ENCODE data around the gene PRDM16. TPM values are rescaled to one million over a fixed set of nuclear protein-coding genes. Genes with fewer than 3 reads are reported as not detected.
"Not testable (repeated sequence)": the region's sequence is repeated elsewhere in the genome, so short reads cannot be mapped to it uniquely, and the experiment has no call there.

The PRDM16 gene
- total RNA-seq, 2 experiments from 2014 or later = 0.05 to 0.20 TPM

- CTCF ChIA-PET = no interaction called here
- Mint-ChIP-seq H3K27me3 (ENCODE audit: low read depth) (no peaks in the 10 kb centered on the region), H3K36me3 (ENCODE audit: low read depth) (no peaks in the 10 kb centered on the region), H3K27ac (no peak overlapping the region), H3K4me3 (no peak overlapping the region), H3K9me3 (no peaks in the 10 kb centered on the region), H3K4me1 (ENCODE audit: low read depth) (no peaks in the 10 kb centered on the region)
- intact Hi-C loops (cut with micrococcal nuclease) = no loop called here
- DNase-seq = no peak
These were observed 166.5 kb downstream of the PRDM16 start for GRCh38 chr1:3235496-3235895.

GRCh38 chr1:3236361-3236760 is 167.4 kb downstream of the PRDM16 start:
- CTCF ChIA-PET = no interaction called here
- Mint-ChIP-seq H3K4me3 (no peak overlapping the region), H3K27ac (no peak overlapping the region), H3K9me3 (no peaks in the 10 kb centered on the region), H3K27me3 (ENCODE audit: low read depth) (no peaks in the 10 kb centered on the region), H3K36me3 (ENCODE audit: low read depth) (no peaks in the 10 kb centered on the region), H3K4me1 (ENCODE audit: low read depth) (no peaks in the 10 kb centered on the region)
- DNase-seq = no peak
- intact Hi-C loops (cut with micrococcal nuclease) = no loop called here

- H3K4me3 Mint-ChIP-seq = no peak overlapping the region
These were observed 168.0 kb downstream of the PRDM16 start for GRCh38 chr1:3236955-3237354.

GRCh38 chr1:3237570-3237969 is 168.6 kb downstream of the PRDM16 start:
- Mint-ChIP-seq H3K27me3 (ENCODE audit: low read depth) (no peaks in the 10 kb centered on the region), H3K9me3 (no peaks in the 10 kb centered on the region), H3K4me3 (no peak overlapping the region), H3K36me3 (ENCODE audit: low read depth) (no peaks in the 10 kb centered on the region), H3K4me1 (ENCODE audit: low read depth) (no peaks in the 10 kb centered on the region), H3K27ac (no peak overlapping the region)
- no peak for DNase-seq
- CTCF ChIA-PET = no interaction called here
- intact Hi-C loops (cut with micrococcal nuclease) = no loop called here

More at GRCh38 chr1:3236955-3237354, 168.0 kb downstream of the PRDM16 start:
- Mint-ChIP-seq H3K4me1 (ENCODE audit: low read depth) (no peaks in the 10 kb centered on the region), H3K9me3 (no peaks in the 10 kb centered on the region), H3K27ac (no peak overlapping the region), H3K27me3 (ENCODE audit: low read depth) (no peaks in the 10 kb centered on the region), H3K36me3 (ENCODE audit: low read depth) (no peaks in the 10 kb centered on the region)
- intact Hi-C loops (cut with micrococcal nuclease) = no loop called here
- CTCF ChIA-PET = no interaction called here
- DNase-seq = no peak

- intact Hi-C loops (cut with micrococcal nuclease) = no loop called here
- H3K27ac Mint-ChIP-seq = no peak overlapping the region
- no peaks in the 10 kb centered on the region for H3K36me3 Mint-ChIP-seq (ENCODE audit: low read depth)
- CTCF ChIA-PET = no interaction called here
- DNase-seq = no peak
- H3K4me1 Mint-ChIP-seq (ENCODE audit: low read depth) = no peaks in the 10 kb centered on the region
- no peaks in the 10 kb centered on the region for H3K27me3 Mint-ChIP-seq (ENCODE audit: low read depth)
- H3K9me3 Mint-ChIP-seq = no peaks in the 10 kb centered on the region
- H3K4me3 Mint-ChIP-seq = no peak overlapping the region
These were observed 169.1 kb downstream of the PRDM16 start for GRCh38 chr1:3237994-3238702.

- CTCF ChIA-PET = no interaction called here
- intact Hi-C loops (cut with micrococcal nuclease) = no loop called here
- DNase-seq = no peak
- H3K36me3 Mint-ChIP-seq (ENCODE audit: low read depth) = no peaks in the 10 kb centered on the region
- no peak overlapping the region for H3K27ac Mint-ChIP-seq
- no peak overlapping the region for H3K4me3 Mint-ChIP-seq
- H3K27me3 Mint-ChIP-seq (ENCODE audit: low read depth) = no peaks in the 10 kb centered on the region
- H3K9me3 Mint-ChIP-seq = no peaks in the 10 kb centered on the region
- no peaks in the 10 kb centered on the region for H3K4me1 Mint-ChIP-seq (ENCODE audit: low read depth)
These were observed 169.8 kb downstream of the PRDM16 start for GRCh38 chr1:3238703-3239278.

GRCh38 chr1:3239991-3240390 is 171.0 kb downstream of the PRDM16 start:
- H3K36me3 Mint-ChIP-seq (ENCODE audit: low read depth); H3K27ac Mint-ChIP-seq; H3K9me3 Mint-ChIP-seq; H3K27me3 Mint-ChIP-seq (ENCODE audit: low read depth); DNase-seq; intact Hi-C loops (cut with micrococcal nuclease); H3K4me3 Mint-ChIP-seq; CTCF ChIA-PET; H3K4me1 Mint-ChIP-seq (ENCODE audit: low read depth): not testable (repeated sequence)

- Mint-ChIP-seq H3K4me1 (ENCODE audit: low read depth) (no peaks in the 10 kb centered on the region), H3K27ac (no peak overlapping the region), H3K36me3 (ENCODE audit: low read depth) (no peaks in the 10 kb centered on the region), H3K4me3 (no peak overlapping the region), H3K9me3 (no peaks in the 10 kb centered on the region), H3K27me3 (ENCODE audit: low read depth) (no peaks in the 10 kb centered on the region)
- no peak for DNase-seq
- intact Hi-C loops (cut with micrococcal nuclease) = no loop called here
- CTCF ChIA-PET = no interaction called here
These were observed 171.7 kb downstream of the PRDM16 start for GRCh38 chr1:3240524-3241235.

GRCh38 chr1:3241236-3241550 is 172.2 kb downstream of the PRDM16 start:
- Mint-ChIP-seq H3K4me1 (ENCODE audit: low read depth) (no peaks in the 10 kb centered on the region), H3K27ac (no peak overlapping the region), H3K9me3 (no peaks in the 10 kb centered on the region), H3K36me3 (ENCODE audit: low read depth) (no peaks in the 10 kb centered on the region), H3K4me3 (no peak overlapping the region), H3K27me3 (ENCODE audit: low read depth) (no peaks in the 10 kb centered on the region)
- CTCF ChIA-PET = no interaction called here
- intact Hi-C loops (cut with micrococcal nuclease) = no loop called here
- no peak for DNase-seq

- no peak for DNase-seq
- CTCF ChIA-PET = no interaction called here
- no peaks in the 10 kb centered on the region for H3K9me3 Mint-ChIP-seq
- no peaks in the 10 kb centered on the region for H3K36me3 Mint-ChIP-seq (ENCODE audit: low read depth)
- H3K27me3 Mint-ChIP-seq (ENCODE audit: low read depth) = peaks cover under 1% of the 10 kb centered on the region
- no peak overlapping the region for H3K27ac Mint-ChIP-seq
- H3K4me3 Mint-ChIP-seq = no peak overlapping the region
- no peaks in the 10 kb centered on the region for H3K4me1 Mint-ChIP-seq (ENCODE audit: low read depth)
- intact Hi-C loops (cut with micrococcal nuclease) = no loop called here
These were observed 172.8 kb downstream of the PRDM16 start for GRCh38 chr1:3241673-3242407.

GRCh38 chr1:3242408-3243260 is 173.6 kb downstream of the PRDM16 start:
- Mint-ChIP-seq H3K27me3 (ENCODE audit: low read depth) (peaks cover 6% of the 10 kb centered on the region), H3K4me3 (no peak overlapping the region), H3K4me1 (ENCODE audit: low read depth) (no peaks in the 10 kb centered on the region), H3K27ac (no peak overlapping the region), H3K36me3 (ENCODE audit: low read depth) (no peaks in the 10 kb centered on the region), H3K9me3 (no peaks in the 10 kb centered on the region)
- CTCF ChIA-PET = no interaction called here
- DNase-seq = no peak
- intact Hi-C loops (cut with micrococcal nuclease) = no loop called here

GRCh38 chr1:3243304-3243703 is 174.3 kb downstream of the PRDM16 start:
- no peaks in the 10 kb centered on the region for H3K4me1 Mint-ChIP-seq (ENCODE audit: low read depth)
- H3K36me3 Mint-ChIP-seq (ENCODE audit: low read depth) = no peaks in the 10 kb centered on the region
- intact Hi-C loops (cut with micrococcal nuclease) = no loop called here
- H3K27me3 Mint-ChIP-seq (ENCODE audit: low read depth) = peaks cover 13% of the 10 kb centered on the region
- CTCF ChIA-PET = no interaction called here
- no peak overlapping the region for H3K4me3 Mint-ChIP-seq
- no peak for DNase-seq
- H3K9me3 Mint-ChIP-seq = no peaks in the 10 kb centered on the region
- H3K27ac Mint-ChIP-seq = no peak overlapping the region

All from activated naive CD4-positive, alpha-beta T cell treated with anti-CD3 and anti-CD28 coated beads for 36 hours (primary cell).